Activated naive CD4-positive, alpha-beta T cell treated with anti-CD3 and anti-CD28 coated beads, Interleukin-2, amount 10 ng/mL, durations not matched to agents 7 days and 5 days (primary cell): ENCODE results near the gene CLDN14.

Source experiments
- CTCF ChIA-PET: fragments of 350-600 bp; sonication (Branson Sonifier 250); formaldehyde crosslinking; loops from one replicate; lab custom pipeline; 2021; ENCODE audit warnings: antibody characterized with exemption; lab: Charles Lee
- DNase-seq: peaks from one replicate; pipeline ENCODE4 v3.0.0-alpha.2; 2020
- H3K27ac Mint-ChIP-seq: one replicate; pipeline ENCODE4 v1.8.0; 2021; ENCODE audit warnings: mild to moderate bottlenecking, moderate library complexity, mixed read lengths
- H3K27me3 Mint-ChIP-seq: one replicate; pipeline ENCODE4 v1.8.0; 2021; ENCODE audit warnings: mild to moderate bottlenecking, mixed read lengths
- H3K36me3 Mint-ChIP-seq: one replicate; pipeline ENCODE4 v1.8.0; 2021; ENCODE audit warnings: mixed read lengths
- H3K4me1 Mint-ChIP-seq: one replicate; pipeline ENCODE4 v1.8.0; 2021; ENCODE audit warnings: mixed read lengths
- H3K4me3 Mint-ChIP-seq: one replicate; pipeline ENCODE4 v1.8.0; 2021; ENCODE audit warnings: mild to moderate bottlenecking, moderate library complexity, mixed read lengths
- H3K9me3 Mint-ChIP-seq: one replicate; pipeline ENCODE4 v1.8.0; 2021; ENCODE audit warnings: mixed read lengths

The CLDN14 gene

DNA sequence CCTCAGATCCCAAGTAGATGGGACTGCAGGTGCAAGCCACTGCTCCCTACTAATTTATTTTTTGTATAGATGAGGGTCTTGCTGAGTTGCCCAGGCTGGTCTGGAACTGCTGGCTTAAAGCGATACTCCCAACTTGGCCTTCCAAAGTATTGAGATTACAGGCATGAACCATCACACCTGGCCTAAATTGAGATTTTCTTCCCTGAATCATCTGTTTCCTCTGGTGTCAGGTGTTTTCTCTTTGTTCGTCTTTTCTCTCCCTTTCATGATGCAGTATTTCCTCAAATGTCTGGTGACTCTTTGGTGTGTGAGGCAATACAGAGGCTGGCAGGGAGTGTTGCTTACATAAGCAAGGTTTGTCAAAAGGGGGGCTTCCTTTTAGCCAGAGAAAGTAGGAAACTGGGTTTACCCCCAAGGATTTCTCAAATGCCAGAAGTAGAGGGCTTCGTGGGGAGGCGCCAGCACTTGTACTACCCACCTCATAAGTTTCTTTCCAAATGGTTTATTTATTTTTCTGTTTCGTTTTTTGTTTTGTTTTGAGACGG lies 27.6 kb downstream of the CLDN14 start:
- Mint-ChIP-seq H3K27me3 (peaks cover 27% of the 10 kb centered on the region), H3K36me3 (no peaks in the 10 kb centered on the region), H3K9me3 (no peaks in the 10 kb centered on the region), H3K27ac (no peak overlapping the region), H3K4me3 (no peak overlapping the region), H3K4me1 (no peaks in the 10 kb centered on the region)
- CTCF ChIA-PET = no interaction called here
- DNase-seq = no peak

DNA sequence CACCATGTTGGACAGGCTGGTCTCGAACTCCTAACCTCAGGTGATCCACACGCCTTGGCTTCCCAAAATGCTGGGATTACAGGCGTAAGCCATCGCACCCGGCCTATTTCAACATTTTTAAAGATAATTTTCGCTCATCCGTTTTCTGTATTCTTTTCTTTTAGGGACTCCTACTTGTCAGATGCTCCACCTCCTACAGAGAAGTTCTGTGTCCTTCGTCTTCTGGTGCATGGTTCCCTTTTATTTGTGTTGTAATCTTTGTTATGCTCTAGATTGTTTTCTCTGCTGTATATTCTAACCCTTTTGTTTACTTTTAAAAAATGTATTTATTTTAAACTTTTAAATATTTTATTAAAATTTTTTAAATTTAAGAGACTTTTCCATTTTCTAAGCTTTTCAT lies 28.4 kb downstream of the CLDN14 start:
- H3K36me3 Mint-ChIP-seq = no peaks in the 10 kb centered on the region
- peaks cover 35% of the 10 kb centered on the region for H3K27me3 Mint-ChIP-seq
- CTCF ChIA-PET = no interaction called here
- H3K27ac Mint-ChIP-seq = no peak overlapping the region
- H3K4me1 Mint-ChIP-seq = no peaks in the 10 kb centered on the region
- no peaks in the 10 kb centered on the region for H3K9me3 Mint-ChIP-seq
- H3K4me3 Mint-ChIP-seq = no peak overlapping the region
- DNase-seq = no peak

DNA sequence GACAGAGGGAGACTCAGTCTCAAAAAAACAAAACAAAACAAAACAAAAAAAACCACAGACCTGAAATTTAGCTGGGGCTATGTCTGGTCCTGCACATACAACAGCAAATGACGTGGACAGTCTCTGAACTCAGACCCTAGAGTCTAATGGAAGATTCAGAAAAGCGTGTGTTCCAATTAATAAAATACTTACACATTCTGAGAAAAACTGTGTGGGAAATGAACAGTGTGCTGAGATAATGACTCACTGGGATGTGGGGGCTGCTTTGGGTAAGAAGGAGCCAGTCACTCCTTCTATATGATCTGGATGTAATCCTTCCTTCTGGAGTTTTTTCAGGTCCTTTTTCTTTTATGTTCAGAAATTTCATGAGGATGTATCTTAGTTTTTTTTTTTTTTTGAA lies 29.4 kb downstream of the CLDN14 start:
- Mint-ChIP-seq H3K27me3 (peaks cover 30% of the 10 kb centered on the region), H3K9me3 (no peaks in the 10 kb centered on the region), H3K4me1 (no peaks in the 10 kb centered on the region), H3K4me3 (no peak overlapping the region), H3K36me3 (no peaks in the 10 kb centered on the region), H3K27ac (no peak overlapping the region)
- no peak for DNase-seq
- CTCF ChIA-PET = no interaction called here

DNA sequence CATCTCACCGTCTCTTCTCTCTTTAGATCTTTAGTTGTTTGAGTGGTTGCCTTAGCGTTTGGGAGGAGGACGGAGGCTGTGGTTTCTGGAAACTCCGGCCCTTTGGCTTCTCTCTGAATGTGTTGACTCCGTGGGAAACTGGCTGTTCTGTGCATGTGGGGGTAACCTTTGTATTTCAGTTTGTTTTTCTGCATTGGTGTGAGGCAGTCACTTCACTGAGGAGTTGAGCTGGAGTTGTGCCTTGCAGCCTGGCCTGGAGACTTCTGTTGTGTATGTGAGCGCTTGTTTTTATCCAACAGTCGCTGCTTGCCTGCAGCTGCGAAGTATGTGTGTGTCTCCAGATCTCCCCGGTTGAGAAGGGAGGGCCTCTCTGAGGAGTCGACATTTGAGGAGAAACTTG lies 33.6 kb downstream of the CLDN14 start:
- DNase-seq = no peak
- Mint-ChIP-seq H3K9me3 (no peaks in the 10 kb centered on the region), H3K4me3 (no peak overlapping the region), H3K27ac (no peak overlapping the region), H3K27me3 (peaks cover 20% of the 10 kb centered on the region), H3K4me1 (peaks cover 2% of the 10 kb centered on the region), H3K36me3 (no peaks in the 10 kb centered on the region)
- CTCF ChIA-PET = no interaction called here

DNA sequence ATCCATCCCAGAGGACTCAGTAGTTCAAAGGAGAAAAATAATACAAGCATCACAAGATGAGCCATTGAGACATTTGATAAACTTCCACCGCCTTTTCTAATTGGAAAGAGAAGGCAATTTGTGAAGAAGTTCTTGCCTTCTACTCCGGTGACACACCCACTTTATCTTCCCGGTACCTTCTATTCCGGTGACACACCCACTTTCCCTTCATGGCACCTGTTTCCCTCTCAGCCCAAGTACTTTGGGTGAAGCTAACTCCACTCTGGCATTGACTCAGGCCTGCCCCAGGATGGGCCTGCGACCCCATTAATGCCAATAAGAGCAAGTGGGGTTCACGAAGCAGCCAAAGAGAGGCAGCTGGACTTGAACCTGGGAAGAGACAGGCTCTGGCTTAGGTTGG lies 38.2 kb downstream of the CLDN14 start:
- no peak for DNase-seq
- peaks cover 18% of the 10 kb centered on the region for H3K27me3 Mint-ChIP-seq
- no peak overlapping the region for H3K4me3 Mint-ChIP-seq
- CTCF ChIA-PET = no interaction called here
- peaks cover 2% of the 10 kb centered on the region for H3K4me1 Mint-ChIP-seq
- H3K27ac Mint-ChIP-seq = no peak overlapping the region
- H3K9me3 Mint-ChIP-seq = no peaks in the 10 kb centered on the region
- no peaks in the 10 kb centered on the region for H3K36me3 Mint-ChIP-seq

DNA sequence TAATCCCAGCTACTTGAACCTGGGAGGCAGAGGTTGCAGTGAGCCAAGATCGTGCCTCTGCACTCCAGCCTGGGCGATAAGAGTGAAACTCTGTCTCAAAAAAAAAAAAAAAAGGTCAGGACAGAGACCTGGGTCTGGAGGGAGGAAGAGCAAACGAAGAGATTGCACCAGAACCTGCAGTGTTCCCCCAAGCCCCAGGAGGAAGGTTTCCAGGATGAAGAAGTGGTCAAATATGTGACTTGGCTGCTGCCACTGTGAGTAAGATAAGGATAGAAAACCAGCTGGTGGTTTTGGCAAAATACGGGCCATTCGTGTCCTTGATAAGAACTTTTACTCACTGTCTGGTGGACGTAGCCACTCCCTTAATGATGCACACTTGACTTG lies 42.2 kb downstream of the CLDN14 start:
- Mint-ChIP-seq H3K4me3 (no peak overlapping the region), H3K27me3 (peaks cover 10% of the 10 kb centered on the region), H3K9me3 (no peaks in the 10 kb centered on the region), H3K27ac (no peak overlapping the region), H3K36me3 (no peaks in the 10 kb centered on the region), H3K4me1 (no peaks in the 10 kb centered on the region)
- CTCF ChIA-PET = no interaction called here
- no peak for DNase-seq

DNA sequence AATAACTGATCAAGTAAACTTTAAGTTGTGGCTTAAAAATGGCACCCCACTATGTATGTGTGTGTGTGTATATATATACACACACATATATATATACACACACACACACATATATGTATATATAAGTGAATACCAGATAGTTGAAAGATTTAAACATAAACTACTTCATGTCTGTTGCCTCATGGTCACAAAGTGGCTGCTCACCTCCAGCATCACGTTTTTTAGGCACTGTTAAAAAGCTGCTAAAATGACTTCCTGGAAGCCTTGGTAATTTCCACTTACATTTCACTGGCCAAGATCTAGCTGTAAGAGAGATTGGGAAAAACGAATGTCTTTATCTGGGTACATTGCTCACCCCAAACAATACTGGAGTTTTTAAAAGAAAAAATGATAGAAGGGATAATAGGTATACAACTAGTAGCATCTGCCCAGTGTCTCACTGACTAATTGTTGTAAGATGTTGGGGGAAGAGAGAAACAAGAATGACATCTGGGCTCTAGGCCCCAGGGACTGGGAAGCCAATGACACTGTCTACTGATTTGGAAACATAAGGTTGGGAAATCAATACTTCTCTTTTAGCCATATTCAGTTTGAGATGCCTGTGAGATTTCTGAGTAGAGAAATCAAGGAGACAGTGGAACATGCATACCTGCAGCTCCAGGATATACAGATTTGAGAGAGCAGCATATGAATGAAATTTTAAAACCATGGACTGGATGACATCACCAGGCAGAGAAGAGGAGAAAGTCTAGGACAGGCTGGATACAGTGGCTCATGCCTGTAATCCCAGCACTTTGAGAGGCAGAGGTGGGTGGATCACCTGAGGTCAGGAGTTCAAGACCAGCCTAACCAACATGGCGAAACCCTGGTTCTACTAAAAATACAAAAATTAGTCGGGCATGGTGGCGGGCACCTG lies 42.8 kb downstream of the CLDN14 start:
- Mint-ChIP-seq H3K36me3 (no peaks in the 10 kb centered on the region), H3K27ac (no peak overlapping the region), H3K27me3 (peaks cover 16% of the 10 kb centered on the region), H3K4me1 (no peaks in the 10 kb centered on the region), H3K9me3 (no peaks in the 10 kb centered on the region), H3K4me3 (no peak overlapping the region)
- CTCF ChIA-PET = no interaction called here
- no peak for DNase-seq

DNA sequence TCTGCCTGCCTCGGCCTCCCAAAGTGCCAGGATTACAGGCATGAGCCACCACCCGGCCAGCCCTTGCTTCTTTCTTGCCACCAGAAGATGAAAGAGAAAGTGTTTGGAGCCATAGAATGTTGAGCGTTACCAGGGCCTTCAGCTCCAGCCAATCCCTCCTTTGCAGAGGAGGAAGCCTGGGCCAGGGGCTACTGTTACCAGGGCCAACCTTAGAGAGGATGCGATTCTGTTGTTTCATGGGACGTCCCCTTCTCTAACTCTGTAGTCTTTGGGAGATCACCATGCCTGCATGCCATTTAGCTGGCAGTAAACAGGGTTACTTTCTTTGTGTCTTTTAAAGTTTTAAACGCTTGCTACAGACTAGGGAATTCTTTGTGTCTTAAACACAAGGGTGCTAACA lies 45.8 kb downstream of the CLDN14 start:
- Mint-ChIP-seq H3K36me3 (no peaks in the 10 kb centered on the region), H3K9me3 (no peaks in the 10 kb centered on the region), H3K27ac (no peak overlapping the region), H3K4me1 (peaks cover 16% of the 10 kb centered on the region), H3K4me3 (no peak overlapping the region), H3K27me3 (peaks cover 42% of the 10 kb centered on the region)
- no peak for DNase-seq
- CTCF ChIA-PET = no interaction called here

DNA sequence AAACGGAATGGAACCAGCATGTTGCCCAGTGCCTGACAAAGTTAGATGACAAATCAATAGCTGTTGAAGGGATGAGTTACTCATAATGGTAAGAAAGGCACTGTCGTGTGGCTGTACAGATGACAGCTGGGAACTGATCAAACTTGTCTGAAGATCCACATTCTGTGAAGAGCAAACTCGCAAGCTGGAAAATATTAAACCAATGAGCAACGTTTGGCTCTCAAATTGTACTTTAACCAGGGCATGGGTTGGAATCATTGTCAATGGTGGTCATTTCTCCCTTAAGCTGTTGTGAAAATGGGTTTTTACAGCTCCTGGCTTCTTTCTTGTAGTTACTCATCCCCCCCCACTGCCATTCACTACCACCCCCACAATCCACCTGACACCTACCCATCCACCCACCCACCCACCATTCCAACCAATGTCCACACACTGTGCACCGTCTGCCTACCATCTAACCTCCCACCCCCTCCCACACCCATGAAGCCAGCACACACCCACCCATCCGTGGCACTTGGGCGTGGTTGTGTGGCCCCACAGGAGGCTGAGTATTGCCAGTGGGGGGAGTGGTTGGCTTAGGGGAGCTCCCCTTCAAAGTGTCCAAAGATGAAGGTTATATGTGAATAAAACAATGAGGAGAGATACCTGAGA lies 46.7 kb downstream of the CLDN14 start:
- no peak overlapping the region for H3K27ac Mint-ChIP-seq
- peaks cover 49% of the 10 kb centered on the region for H3K27me3 Mint-ChIP-seq
- no peaks in the 10 kb centered on the region for H3K36me3 Mint-ChIP-seq
- CTCF ChIA-PET = no interaction called here
- no peaks in the 10 kb centered on the region for H3K9me3 Mint-ChIP-seq
- DNase-seq = no peak
- H3K4me3 Mint-ChIP-seq = no peak overlapping the region
- H3K4me1 Mint-ChIP-seq = peaks cover 22% of the 10 kb centered on the region

DNA sequence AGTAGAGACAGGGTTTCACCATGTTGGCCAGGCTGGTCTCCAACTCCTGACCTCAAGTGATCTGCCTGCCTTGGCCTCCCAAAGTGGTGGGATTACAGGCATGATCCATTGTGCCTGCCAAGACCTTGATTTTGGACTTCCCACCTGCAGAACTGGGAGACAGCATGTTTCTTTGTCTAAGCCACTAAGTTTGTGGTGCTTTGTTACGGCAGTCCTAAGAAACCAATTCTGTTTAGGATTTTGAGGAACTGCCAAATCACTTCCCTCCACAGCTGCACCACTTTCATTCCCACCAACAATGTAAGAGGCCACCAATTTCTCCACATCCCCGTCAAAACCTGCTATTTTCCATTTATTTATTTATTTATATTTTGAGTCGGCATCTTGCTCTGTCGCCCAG lies 48.7 kb downstream of the CLDN14 start:
- CTCF ChIA-PET = interaction anchor here (1.5 kb wide), 1 partner anchor 12 kb away, joined by 3 read pairs; no protein-coding TSS in a partner anchor
- no peaks in the 10 kb centered on the region for H3K9me3 Mint-ChIP-seq
- peaks cover 48% of the 10 kb centered on the region for H3K27me3 Mint-ChIP-seq

DNA sequence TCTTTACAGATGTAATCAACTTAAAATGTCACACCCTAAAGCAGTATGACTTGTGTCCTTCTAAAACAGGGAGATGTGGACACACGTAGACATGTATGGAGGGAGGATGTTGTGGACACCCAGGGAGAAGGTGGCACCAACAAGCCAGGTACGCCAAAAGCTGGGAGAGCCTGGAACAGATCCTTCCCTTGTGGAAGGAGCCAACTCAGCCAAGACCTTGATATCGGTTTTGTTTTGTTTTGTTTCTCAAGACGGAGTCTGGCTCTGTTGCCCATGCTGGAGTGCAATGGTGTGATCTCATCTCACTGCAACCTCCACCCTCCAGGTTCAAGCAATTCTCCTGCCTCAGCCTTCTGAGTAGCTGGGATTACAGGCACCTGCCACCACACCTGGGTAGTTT lies 49.1 kb downstream of the CLDN14 start:
- Mint-ChIP-seq H3K4me3 (peak overlapping the region; percentile 64), H3K9me3 (no peaks in the 10 kb centered on the region), H3K4me1 (peaks cover 22% of the 10 kb centered on the region), H3K27me3 (peaks cover 48% of the 10 kb centered on the region), H3K36me3 (no peaks in the 10 kb centered on the region), H3K27ac (no peak overlapping the region)
- CTCF ChIA-PET = interaction anchor here (1.5 kb wide), 1 partner anchor 11 kb away, joined by 3 read pairs; no protein-coding TSS in a partner anchor
- DNase-seq = no peak

More for the DNA sequence above, 48.7 kb downstream of the CLDN14 start:
- H3K4me1 Mint-ChIP-seq = peaks cover 22% of the 10 kb centered on the region
- DNase-seq = no peak
- H3K36me3 Mint-ChIP-seq = no peaks in the 10 kb centered on the region
- no peak overlapping the region for H3K4me3 Mint-ChIP-seq
- H3K27ac Mint-ChIP-seq = no peak overlapping the region

DNA sequence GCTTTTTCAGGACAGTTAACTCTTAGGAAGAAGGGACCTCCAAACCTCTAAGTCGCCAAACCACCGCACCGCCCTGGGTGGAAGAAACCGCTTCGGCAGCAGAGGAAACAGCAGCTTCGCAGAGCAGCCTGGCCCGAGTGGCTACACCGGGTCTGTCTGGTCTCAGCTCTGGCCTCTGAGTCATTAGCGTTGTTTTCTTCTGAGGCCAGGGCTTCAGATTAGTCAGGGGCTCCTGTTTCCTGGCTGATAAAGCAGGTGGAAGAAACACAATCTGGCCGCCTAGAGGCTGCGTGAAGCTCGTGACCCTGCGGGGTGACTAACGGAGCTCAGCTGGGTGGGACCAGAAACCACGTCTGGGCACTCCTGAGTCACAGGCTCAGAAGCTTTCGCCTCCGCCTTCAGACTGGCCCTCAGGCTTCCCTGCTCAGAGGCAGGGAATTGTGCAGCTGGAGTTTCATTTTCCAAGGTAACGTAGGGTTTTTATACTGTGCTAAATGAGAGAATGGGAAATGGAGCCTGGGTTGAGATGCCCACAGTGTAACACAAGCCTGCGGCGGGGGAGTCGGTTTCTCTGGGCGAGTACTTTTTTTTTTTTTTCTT lies 49.9 kb downstream of the CLDN14 start:
- peak overlapping the region; percentile 64 for H3K4me3 Mint-ChIP-seq
- peaks cover 22% of the 10 kb centered on the region for H3K4me1 Mint-ChIP-seq
- CTCF ChIA-PET = interaction anchor here (1.5 kb wide), 1 partner anchor 11 kb away, joined by 3 read pairs; no protein-coding TSS in a partner anchor
- peak; percentile 76 for DNase-seq
- no peaks in the 10 kb centered on the region for H3K9me3 Mint-ChIP-seq
- peak overlapping the region; percentile 79 for H3K27ac Mint-ChIP-seq
- peaks cover 48% of the 10 kb centered on the region for H3K27me3 Mint-ChIP-seq
- no peaks in the 10 kb centered on the region for H3K36me3 Mint-ChIP-seq

DNA sequence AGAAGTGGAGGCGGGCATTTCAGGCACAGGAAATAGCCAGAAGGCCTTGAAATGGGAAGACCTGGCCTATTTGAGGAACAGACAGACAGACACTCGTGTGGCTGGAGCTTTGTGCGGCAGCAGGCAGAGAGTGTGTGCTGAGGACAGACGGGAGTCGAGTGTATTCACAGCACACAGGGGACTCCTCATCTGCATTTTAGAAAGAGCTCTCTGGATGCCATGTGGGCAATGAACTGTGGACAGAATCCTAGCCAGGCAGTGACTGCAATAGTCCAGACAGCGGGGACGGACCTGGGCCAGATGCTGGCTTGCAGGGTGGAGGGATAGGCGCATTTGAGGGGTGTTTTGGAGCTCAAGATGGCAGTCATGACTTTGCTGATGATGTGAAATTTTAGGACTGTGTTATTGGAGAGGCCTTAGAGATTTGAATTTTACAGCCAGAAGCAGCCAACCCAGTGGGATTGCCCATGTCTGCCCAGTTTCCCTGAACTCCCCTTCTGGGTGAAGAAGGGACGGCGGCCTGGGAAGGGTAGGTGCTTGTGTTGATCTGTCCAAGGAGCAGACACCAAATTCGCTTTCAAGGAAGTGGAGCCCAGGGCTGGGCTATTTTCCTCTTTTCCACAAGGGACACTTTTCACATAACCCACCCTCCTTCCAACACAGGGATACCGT lies 51.0 kb downstream of the CLDN14 start:
- peaks cover 28% of the 10 kb centered on the region for H3K4me1 Mint-ChIP-seq
- DNase-seq = no peak
- CTCF ChIA-PET = interaction anchor here (1.0 kb wide), 1 partner anchor 9 kb away, joined by 3 read pairs; no protein-coding TSS in a partner anchor
- no peaks in the 10 kb centered on the region for H3K9me3 Mint-ChIP-seq
- H3K27me3 Mint-ChIP-seq = peaks cover 48% of the 10 kb centered on the region
- no peak overlapping the region for H3K4me3 Mint-ChIP-seq
- peak overlapping the region; percentile 67 for H3K27ac Mint-ChIP-seq
- no peaks in the 10 kb centered on the region for H3K36me3 Mint-ChIP-seq

DNA sequence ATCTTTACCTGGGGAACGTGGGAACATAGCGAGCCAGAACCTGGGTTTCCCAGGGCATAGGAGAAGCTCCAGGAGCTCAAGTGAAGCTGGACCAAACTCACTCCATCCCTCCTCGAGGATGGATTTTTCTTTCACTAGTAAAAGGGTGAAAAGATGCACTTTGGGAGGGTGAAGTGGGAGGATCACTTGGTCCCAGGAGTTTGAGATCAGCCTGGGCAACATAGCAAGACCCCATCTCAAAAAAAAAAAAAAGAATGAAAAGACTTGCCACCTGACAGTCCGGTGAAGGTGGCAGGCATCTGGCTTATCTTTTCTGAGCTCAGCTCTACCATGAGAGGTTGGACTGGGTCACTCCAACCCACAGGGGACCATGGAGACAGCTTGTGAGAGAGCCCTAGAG lies 52.4 kb downstream of the CLDN14 start:
- CTCF ChIA-PET = no interaction called here
- no peak overlapping the region for H3K27ac Mint-ChIP-seq

More for the DNA sequence above, 52.4 kb downstream of the CLDN14 start:
- Mint-ChIP-seq H3K4me1 (peaks cover 42% of the 10 kb centered on the region), H3K4me3 (no peak overlapping the region), H3K36me3 (peaks cover 5% of the 10 kb centered on the region), H3K27me3 (peaks cover 44% of the 10 kb centered on the region), H3K9me3 (no peaks in the 10 kb centered on the region)
- DNase-seq = no peak
